Measurements from ENCODE around the gene CPTP. TPM values are rescaled to one million over a fixed set of nuclear protein-coding genes. Genes with fewer than 3 reads are reported as not detected.

The CPTP gene
- total and polyA plus RNA-seq, 4 donors: 7.9 to 45.1 (median 22.5) TPM

DNA sequence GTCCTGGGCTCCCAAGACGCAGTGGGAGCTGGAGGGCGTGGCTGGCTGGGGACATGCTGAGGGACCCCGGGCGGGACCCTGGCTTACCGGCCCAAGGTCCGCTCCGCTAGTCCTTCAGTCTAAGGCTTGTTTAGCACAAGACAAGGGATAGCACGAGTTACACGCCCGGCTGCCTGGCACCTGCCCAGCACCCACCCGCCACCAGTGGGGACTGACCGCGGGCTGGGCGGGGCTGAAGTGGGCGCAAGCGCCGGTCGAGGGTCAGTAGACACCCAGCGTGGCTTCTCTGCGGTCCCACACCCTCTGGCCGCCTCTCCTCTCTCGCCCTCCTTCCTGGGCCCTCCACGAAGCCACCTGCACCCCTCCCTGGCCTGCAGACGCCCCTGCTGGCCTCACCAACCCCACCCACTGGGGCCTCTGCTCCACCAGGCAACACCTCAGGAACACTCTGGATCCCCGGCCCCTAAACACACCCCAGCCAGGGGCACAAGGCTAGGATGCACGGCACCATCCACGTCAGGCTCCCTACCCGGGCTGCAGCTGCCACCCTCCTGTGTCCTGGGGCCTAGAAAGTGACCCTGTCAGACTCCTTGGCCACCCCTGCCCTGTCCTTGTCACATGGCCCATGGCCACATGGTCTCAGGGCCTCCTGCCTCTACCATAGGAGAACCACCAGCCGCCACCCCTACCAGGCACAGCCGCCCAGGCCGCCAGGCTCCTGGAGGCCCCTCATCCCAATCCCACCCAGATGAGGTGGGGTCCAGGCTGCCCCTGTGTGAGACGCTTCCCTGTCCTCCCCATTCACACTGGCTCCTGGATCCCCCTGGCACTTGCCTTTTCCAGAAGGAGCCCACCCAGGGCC is 12.6 kb downstream of the CPTP start:
- DNase-seq (ENCODE audit: low spot score): no peak
- H3K9ac ChIP-seq (ENCODE audit: low read depth in 1 of 2, low read length in 2 of 2): no peak overlapping the region
- no peak overlapping the region for H3K4me3 ChIP-seq (ENCODE audit: low read depth in 1 of 3, low read length in 3 of 3)
- H3K36me3 ChIP-seq (ENCODE audit: control insufficient read depth in 4 of 4, insufficient read depth in 3 of 4, low read depth in 1 of 4, low read length in 3 of 4): peaks cover 0 to 31% (median 15%) of the 10 kb centered on the region in 4 donors
- WGBS: 96% methylated on average over 32 of the region's 32 CpGs
- no peaks in the 10 kb centered on the region for H3K9me3 ChIP-seq (ENCODE audit: control insufficient read depth in 4 of 4, low read length in 3 of 4)
- H3K27me3 ChIP-seq (ENCODE audit: control insufficient read depth in 4 of 4, insufficient read depth in 4 of 4, low read length in 3 of 4): no peaks in the 10 kb centered on the region
- TF ChIP-seq TAF1 (conservative IDR thresholded peaks at IDR 0.05) (no peak), HNF4G (IDR thresholded peaks at IDR 0.05) (no peak)
- TF ChIP-seq, protein P1, sequence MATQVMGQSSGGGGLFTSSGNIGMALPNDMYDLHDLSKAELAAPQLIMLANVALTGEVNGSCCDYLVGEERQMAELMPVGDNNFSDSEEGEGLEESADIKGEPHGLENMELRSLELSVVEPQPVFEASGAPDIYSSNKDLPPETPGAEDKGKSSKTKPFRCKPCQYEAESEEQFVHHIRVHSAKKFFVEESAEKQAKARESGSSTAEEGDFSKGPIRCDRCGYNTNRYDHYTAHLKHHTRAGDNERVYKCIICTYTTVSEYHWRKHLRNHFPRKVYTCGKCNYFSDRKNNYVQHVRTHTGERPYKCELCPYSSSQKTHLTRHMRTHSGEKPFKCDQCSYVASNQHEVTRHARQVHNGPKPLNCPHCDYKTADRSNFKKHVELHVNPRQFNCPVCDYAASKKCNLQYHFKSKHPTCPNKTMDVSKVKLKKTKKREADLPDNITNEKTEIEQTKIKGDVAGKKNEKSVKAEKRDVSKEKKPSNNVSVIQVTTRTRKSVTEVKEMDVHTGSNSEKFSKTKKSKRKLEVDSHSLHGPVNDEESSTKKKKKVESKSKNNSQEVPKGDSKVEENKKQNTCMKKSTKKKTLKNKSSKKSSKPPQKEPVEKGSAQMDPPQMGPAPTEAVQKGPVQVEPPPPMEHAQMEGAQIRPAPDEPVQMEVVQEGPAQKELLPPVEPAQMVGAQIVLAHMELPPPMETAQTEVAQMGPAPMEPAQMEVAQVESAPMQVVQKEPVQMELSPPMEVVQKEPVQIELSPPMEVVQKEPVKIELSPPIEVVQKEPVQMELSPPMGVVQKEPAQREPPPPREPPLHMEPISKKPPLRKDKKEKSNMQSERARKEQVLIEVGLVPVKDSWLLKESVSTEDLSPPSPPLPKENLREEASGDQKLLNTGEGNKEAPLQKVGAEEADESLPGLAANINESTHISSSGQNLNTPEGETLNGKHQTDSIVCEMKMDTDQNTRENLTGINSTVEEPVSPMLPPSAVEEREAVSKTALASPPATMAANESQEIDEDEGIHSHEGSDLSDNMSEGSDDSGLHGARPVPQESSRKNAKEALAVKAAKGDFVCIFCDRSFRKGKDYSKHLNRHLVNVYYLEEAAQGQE (IDR thresholded peaks at IDR 0.05): no peak
- peaks cover 5 to 17% (median 11%) of the 10 kb centered on the region in 4 donors for H3K4me1 ChIP-seq (ENCODE audit: control insufficient read depth in 4 of 4, insufficient read depth in 4 of 4, low read length in 3 of 4)
- no peak overlapping the region for H3K27ac ChIP-seq (ENCODE audit: low read depth in 1 of 2, low read length in 2 of 2)

DNA sequence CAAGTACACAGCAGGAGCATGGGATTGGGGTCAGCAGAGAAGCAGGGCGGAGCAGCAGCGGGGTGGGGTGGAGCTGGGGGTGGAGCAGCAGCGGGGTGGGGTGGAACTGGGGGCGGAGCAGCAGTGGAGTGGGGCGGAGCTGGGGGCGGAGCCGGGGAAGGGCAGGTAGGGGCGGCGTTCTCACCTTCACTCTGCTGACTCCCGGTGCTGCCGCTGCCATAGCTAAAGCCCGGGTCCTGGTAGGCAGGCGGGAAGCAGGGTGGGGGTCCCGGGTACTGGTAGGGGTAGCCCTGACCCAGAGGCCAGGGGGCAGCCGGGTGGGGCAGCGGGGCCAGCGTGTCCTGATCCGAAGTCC is 13.2 kb downstream of the CPTP start:
- peaks cover 0 to 11% (median 7%) of the 10 kb centered on the region in 4 donors for H3K4me1 ChIP-seq (ENCODE audit: control insufficient read depth in 4 of 4, insufficient read depth in 4 of 4, low read length in 3 of 4)
- H3K36me3 ChIP-seq (ENCODE audit: control insufficient read depth in 4 of 4, insufficient read depth in 3 of 4, low read depth in 1 of 4, low read length in 3 of 4): peaks cover 0 to 31% (median 15%) of the 10 kb centered on the region in 4 donors
- DNase-seq (ENCODE audit: low spot score): no peak
- H3K9ac ChIP-seq (ENCODE audit: low read depth in 1 of 2, low read length in 2 of 2): no peak overlapping the region
- TF ChIP-seq FOXA2 (IDR thresholded peaks at IDR 0.05): no peak
- no peak for TF ChIP-seq TAF1 (conservative IDR thresholded peaks at IDR 0.05)
- no peak for TF ChIP-seq JUND (IDR thresholded peaks at IDR 0.05)
- TF ChIP-seq EGR1 (IDR thresholded peaks at IDR 0.05; ENCODE audit: low read depth in 2 of 2): no peak
- no peak for TF ChIP-seq RXRA (IDR thresholded peaks at IDR 0.05)
- 82% methylated on average over 18 of the region's 18 CpGs for WGBS
- H3K27ac ChIP-seq (ENCODE audit: low read depth in 1 of 2, low read length in 2 of 2): no peak overlapping the region
- H3K9me3 ChIP-seq (ENCODE audit: control insufficient read depth in 4 of 4, low read length in 3 of 4): no peaks in the 10 kb centered on the region
- no peak overlapping the region for H3K4me3 ChIP-seq (ENCODE audit: low read depth in 1 of 3, low read length in 3 of 3)
- H3K27me3 ChIP-seq (ENCODE audit: control insufficient read depth in 4 of 4, insufficient read depth in 4 of 4, low read length in 3 of 4): no peaks in the 10 kb centered on the region

DNA sequence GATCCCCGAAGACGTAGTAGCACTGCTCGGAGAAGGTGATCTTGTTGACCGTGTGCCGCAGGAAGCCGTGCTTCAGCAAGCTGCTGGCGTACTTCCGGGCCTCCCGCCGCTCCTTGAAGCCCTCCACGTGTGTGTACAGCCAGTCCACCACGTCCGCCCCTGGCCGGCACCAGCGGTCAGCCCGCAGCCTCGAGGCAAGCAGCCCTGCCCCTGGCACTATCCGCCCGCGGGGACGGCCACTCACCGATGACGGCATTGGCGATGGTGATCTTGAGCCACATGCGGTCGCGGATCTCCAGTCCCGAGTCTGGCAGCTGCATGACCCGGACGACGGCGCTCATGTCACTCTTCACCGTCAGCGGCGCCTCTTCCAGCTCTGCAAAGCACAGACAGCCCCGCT is 13.7 kb downstream of the CPTP start:
- TF ChIP-seq, protein P2, sequence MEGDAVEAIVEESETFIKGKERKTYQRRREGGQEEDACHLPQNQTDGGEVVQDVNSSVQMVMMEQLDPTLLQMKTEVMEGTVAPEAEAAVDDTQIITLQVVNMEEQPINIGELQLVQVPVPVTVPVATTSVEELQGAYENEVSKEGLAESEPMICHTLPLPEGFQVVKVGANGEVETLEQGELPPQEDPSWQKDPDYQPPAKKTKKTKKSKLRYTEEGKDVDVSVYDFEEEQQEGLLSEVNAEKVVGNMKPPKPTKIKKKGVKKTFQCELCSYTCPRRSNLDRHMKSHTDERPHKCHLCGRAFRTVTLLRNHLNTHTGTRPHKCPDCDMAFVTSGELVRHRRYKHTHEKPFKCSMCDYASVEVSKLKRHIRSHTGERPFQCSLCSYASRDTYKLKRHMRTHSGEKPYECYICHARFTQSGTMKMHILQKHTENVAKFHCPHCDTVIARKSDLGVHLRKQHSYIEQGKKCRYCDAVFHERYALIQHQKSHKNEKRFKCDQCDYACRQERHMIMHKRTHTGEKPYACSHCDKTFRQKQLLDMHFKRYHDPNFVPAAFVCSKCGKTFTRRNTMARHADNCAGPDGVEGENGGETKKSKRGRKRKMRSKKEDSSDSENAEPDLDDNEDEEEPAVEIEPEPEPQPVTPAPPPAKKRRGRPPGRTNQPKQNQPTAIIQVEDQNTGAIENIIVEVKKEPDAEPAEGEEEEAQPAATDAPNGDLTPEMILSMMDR (IDR thresholded peaks at IDR 0.05; ENCODE audit: low read depth, low read length, missing input control): no peak
- no peak for TF ChIP-seq JUND (IDR thresholded peaks at IDR 0.05)
- TF ChIP-seq HNF4A (conservative IDR thresholded peaks at IDR 0.05): no peak
- TF ChIP-seq YY1 (IDR thresholded peaks at IDR 0.05): no peak
- TF ChIP-seq FOXA1 (IDR thresholded peaks at IDR 0.05): no peak
- no peak for TF ChIP-seq HNF4G (IDR thresholded peaks at IDR 0.05)
- TF ChIP-seq, protein P1 (IDR thresholded peaks at IDR 0.05): no peak
- TF ChIP-seq RXRA (IDR thresholded peaks at IDR 0.05): no peak
- TF ChIP-seq GABPA (IDR thresholded peaks at IDR 0.05 in 1 of 2, conservative IDR thresholded peaks at IDR 0.05 in 1 of 2): no peak
- TF ChIP-seq NR2F2 (IDR thresholded peaks at IDR 0.05): no peak
- TF ChIP-seq, protein P3, sequence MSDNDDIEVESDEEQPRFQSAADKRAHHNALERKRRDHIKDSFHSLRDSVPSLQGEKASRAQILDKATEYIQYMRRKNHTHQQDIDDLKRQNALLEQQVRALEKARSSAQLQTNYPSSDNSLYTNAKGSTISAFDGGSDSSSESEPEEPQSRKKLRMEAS (IDR thresholded peaks at IDR 0.05): no peak
- TF ChIP-seq, protein P4, sequence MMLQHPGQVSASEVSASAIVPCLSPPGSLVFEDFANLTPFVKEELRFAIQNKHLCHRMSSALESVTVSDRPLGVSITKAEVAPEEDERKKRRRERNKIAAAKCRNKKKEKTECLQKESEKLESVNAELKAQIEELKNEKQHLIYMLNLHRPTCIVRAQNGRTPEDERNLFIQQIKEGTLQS (IDR thresholded peaks at IDR 0.05): no peak
- no peak for TF ChIP-seq SP1 (IDR thresholded peaks at IDR 0.05)
- TF ChIP-seq RAD21 (IDR thresholded peaks at IDR 0.05): no peak
- no peaks in the 10 kb centered on the region for H3K9me3 ChIP-seq (ENCODE audit: control insufficient read depth in 4 of 4, low read length in 3 of 4)
- no peak overlapping the region for H3K9ac ChIP-seq (ENCODE audit: low read depth in 1 of 2, low read length in 2 of 2)
- H3K27me3 ChIP-seq (ENCODE audit: control insufficient read depth in 4 of 4, insufficient read depth in 4 of 4, low read length in 3 of 4): no peaks in the 10 kb centered on the region
- peaks cover 0 to 9% (median 5%) of the 10 kb centered on the region in 4 donors for H3K4me1 ChIP-seq (ENCODE audit: control insufficient read depth in 4 of 4, insufficient read depth in 4 of 4, low read length in 3 of 4)
- H3K36me3 ChIP-seq (ENCODE audit: control insufficient read depth in 4 of 4, insufficient read depth in 3 of 4, low read depth in 1 of 4, low read length in 3 of 4): peaks cover 0 to 31% (median 15%) of the 10 kb centered on the region in 4 donors
- DNase-seq (ENCODE audit: low spot score): no peak
- H3K27ac ChIP-seq (ENCODE audit: low read depth in 1 of 2, low read length in 2 of 2): no peak overlapping the region
- H3K4me3 ChIP-seq (ENCODE audit: low read depth in 1 of 3, low read length in 3 of 3): no peak overlapping the region
- WGBS: 97% methylated on average over 36 of the region's 36 CpGs
